Measurements from ENCODE around the gene RGS14. TPM values are rescaled to one million over a fixed set of nuclear protein-coding genes. Genes with fewer than 3 reads are reported as not detected.
"Not testable (repeated sequence)": the region's sequence is repeated elsewhere in the genome, so short reads cannot be mapped to it uniquely, and the experiment has no call there.

Gene RGS14
- total RNA-seq, 3 donors from 2014 or later: 11.1 to 15.2 (median 11.7) TPM

- intact Hi-C loops (cut with DNase I, micrococcal nuclease): no loop called here
- no peaks in the 10 kb centered on the region for H3K4me1 ChIP-seq (ENCODE audit: low read depth)
- H3K4me3 ChIP-seq: no peak overlapping the region
- no peaks in the 10 kb centered on the region for H3K9me3 ChIP-seq
- TF ChIP-seq CTCF (IDR thresholded peaks at IDR 0.05): no peak
- no peak for DNase-seq
- H3K36me3 ChIP-seq (ENCODE audit: low read depth): no peaks in the 10 kb centered on the region
- ATAC-seq: no peak
Measured at GRCh38 chr5:177410575-177410974, 52.9 kb downstream of the RGS14 start.

DNA sequence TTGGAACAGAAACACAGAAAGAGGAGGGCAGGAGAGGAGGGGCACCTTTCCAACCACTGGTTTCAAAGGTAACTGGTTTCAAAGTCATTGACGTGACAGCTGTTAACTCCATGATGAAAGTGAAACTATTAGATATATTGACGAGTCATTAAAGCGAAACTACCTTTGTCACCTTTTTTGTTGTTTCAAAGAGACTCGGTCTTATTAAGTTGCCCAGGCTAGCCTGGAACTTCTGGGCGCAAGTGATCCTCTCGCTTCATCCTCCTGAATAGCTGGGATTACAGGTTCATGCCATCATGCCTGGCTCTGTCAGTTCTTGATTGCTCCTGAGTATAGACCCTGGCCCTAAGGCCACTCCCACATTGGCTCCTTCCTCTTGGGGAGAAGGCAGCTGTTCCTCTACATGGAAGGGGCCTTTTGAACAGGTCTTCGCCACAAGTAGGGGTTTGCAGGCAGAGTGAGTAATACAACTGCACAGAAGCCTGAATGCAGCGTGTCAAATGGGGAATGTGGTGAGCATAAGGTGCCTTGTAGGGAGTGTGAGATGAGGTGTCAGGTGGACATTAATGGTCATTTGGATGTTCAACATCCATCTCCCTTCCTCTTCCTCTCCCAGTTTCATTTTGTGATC is 55.0 kb downstream of the RGS14 start:
- intact Hi-C loops (cut with DNase I, micrococcal nuclease): no loop called here
- Histone ChIP-seq H3K9me3 (no peaks in the 10 kb centered on the region), H3K36me3 (ENCODE audit: low read depth) (no peaks in the 10 kb centered on the region), H3K4me3 (no peak overlapping the region), H3K4me1 (ENCODE audit: low read depth) (no peaks in the 10 kb centered on the region)
- no peak for TF ChIP-seq CTCF (IDR thresholded peaks at IDR 0.05)
- ATAC-seq: peak; percentile 23
- DNase-seq: no peak

- DNase-seq (no peak), ATAC-seq (no peak)
- Histone ChIP-seq H3K4me1 (ENCODE audit: low read depth) (no peaks in the 10 kb centered on the region), H3K36me3 (ENCODE audit: low read depth) (no peaks in the 10 kb centered on the region), H3K4me3 (no peak overlapping the region), H3K9me3 (no peaks in the 10 kb centered on the region)
- TF ChIP-seq CTCF (IDR thresholded peaks at IDR 0.05): no peak
- intact Hi-C loops (cut with DNase I, micrococcal nuclease): no loop called here
Measured at GRCh38 chr5:177414481-177414880, 56.8 kb downstream of the RGS14 start.

DNA sequence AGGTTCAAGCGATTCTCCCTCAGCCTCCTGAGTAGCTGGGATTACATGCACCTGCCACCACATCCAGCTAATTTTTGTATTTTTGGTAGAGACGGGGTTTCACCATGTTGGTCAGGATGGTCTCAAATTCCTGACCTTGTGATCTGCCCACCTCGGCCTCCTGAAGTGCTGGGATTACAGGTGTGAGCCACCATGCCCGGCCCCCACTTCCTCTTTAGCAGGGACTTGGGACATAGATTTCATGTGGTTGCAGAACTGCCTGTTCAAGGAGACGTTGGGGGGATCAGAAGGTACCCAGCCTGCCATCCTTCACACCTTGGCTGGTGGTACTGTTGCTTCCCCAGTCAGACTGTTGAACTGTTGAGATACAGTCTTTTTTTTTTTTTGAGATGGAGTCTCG is 59.4 kb downstream of the RGS14 start:
- ATAC-seq; intact Hi-C loops (cut with DNase I, micrococcal nuclease): not testable (repeated sequence)

DNA sequence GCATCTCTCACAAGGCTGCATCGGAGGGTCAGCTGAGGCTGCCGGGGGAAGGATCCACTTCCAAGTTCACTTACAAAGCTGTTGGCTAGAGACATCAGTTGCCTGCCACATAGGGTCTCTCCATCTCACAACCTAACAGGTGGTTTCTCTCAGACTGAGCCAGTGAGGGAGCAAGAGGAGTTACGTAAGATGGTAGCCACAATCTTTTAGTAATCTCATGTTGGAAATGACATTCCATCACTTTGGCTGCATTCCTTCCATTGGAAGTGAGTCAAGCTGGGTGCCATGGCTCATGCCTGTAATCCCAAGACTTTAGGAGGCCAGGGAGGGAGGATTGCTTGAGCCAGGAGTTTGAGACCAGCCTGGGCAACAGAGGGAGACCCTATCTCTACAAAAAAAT is 61.3 kb downstream of the RGS14 start:
- H3K4me1 ChIP-seq (ENCODE audit: low read depth): no peaks in the 10 kb centered on the region
- no peak for TF ChIP-seq CTCF (IDR thresholded peaks at IDR 0.05)
- ATAC-seq (no peak), DNase-seq (no peak)
- H3K9me3 ChIP-seq: no peaks in the 10 kb centered on the region
- H3K36me3 ChIP-seq (ENCODE audit: low read depth): no peaks in the 10 kb centered on the region
- intact Hi-C loops (cut with DNase I, micrococcal nuclease): no loop called here
- H3K4me3 ChIP-seq: no peak overlapping the region

More for the DNA sequence above, 59.4 kb downstream of the RGS14 start:
- H3K36me3 ChIP-seq (ENCODE audit: low read depth); H3K4me3 ChIP-seq; H3K9me3 ChIP-seq; DNase-seq; H3K4me1 ChIP-seq (ENCODE audit: low read depth): not testable (repeated sequence)

DNA sequence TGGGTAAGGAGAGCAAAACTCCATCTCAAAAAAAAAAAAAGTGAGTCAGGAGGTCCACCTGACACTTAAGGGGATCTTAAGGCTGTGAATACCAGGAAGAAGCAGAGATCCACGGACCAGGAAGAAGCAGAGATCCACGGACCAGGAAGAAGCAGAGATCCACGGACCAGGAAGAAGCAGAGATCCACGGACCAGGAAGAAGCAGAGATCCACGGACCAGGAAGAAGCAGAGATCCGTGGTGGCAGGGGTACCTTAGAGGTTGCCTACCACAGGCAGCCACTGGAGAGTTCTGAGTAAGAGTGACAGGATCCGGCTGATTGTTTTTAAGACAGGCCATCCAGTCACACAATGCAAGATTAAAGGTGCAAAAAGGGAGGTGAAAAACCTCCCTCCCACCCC is 62.7 kb downstream of the RGS14 start:
- ATAC-seq: peak; percentile 31
- H3K9me3 ChIP-seq; DNase-seq; H3K4me1 ChIP-seq (ENCODE audit: low read depth); H3K4me3 ChIP-seq; intact Hi-C loops (cut with DNase I, micrococcal nuclease); H3K36me3 ChIP-seq (ENCODE audit: low read depth): not testable (repeated sequence)
